ENCODE measurements around the gene TTLL5.

Gene TTLL5

GRCh38 chr14:75934998-75935628 lies 274.1 kb downstream of the TTLL5 start:
- H3K4me1 Mint-ChIP-seq = no peaks in the 10 kb centered on the region
- H3K27ac Mint-ChIP-seq (ENCODE audit: low read depth) = no peak overlapping the region
- H3K4me3 Mint-ChIP-seq = no peak overlapping the region
- no peaks in the 10 kb centered on the region for H3K27me3 Mint-ChIP-seq
- H3K36me3 Mint-ChIP-seq (ENCODE audit: insufficient read depth) = peaks cover 2% of the 10 kb centered on the region
- no peaks in the 10 kb centered on the region for H3K9me3 Mint-ChIP-seq
- no peak for DNase-seq (ENCODE audit: low spot score in 2 of 2)
- no peak for ATAC-seq (replicated peaks; ENCODE audit: extremely low read depth, poor library complexity, severe bottlenecking)

- Mint-ChIP-seq H3K4me3 (no peak overlapping the region), H3K9me3 (no peaks in the 10 kb centered on the region), H3K27me3 (no peaks in the 10 kb centered on the region)
These were observed 278.2 kb downstream of the TTLL5 start for GRCh38 chr14:75939200-75939599.

GRCh38 chr14:75941030-75941429 lies 280.0 kb downstream of the TTLL5 start:
- no peak overlapping the region for H3K27ac Mint-ChIP-seq (ENCODE audit: low read depth)
- DNase-seq (ENCODE audit: low spot score in 2 of 2) (no peak), ATAC-seq (replicated peaks; ENCODE audit: extremely low read depth, poor library complexity, severe bottlenecking) (no peak)
- H3K36me3 Mint-ChIP-seq (ENCODE audit: insufficient read depth) = peaks cover 2% of the 10 kb centered on the region
- H3K4me3 Mint-ChIP-seq = no peak overlapping the region
- no peaks in the 10 kb centered on the region for H3K4me1 Mint-ChIP-seq
- no peaks in the 10 kb centered on the region for H3K9me3 Mint-ChIP-seq
- no peaks in the 10 kb centered on the region for H3K27me3 Mint-ChIP-seq

More at GRCh38 chr14:75939200-75939599, 278.2 kb downstream of the TTLL5 start:
- no peaks in the 10 kb centered on the region for H3K4me1 Mint-ChIP-seq
- H3K27ac Mint-ChIP-seq (ENCODE audit: low read depth) = no peak overlapping the region
- DNase-seq (ENCODE audit: low spot score in 2 of 2) (no peak), ATAC-seq (replicated peaks; ENCODE audit: extremely low read depth, poor library complexity, severe bottlenecking) (no peak)
- H3K36me3 Mint-ChIP-seq (ENCODE audit: insufficient read depth) = peaks cover 2% of the 10 kb centered on the region

DNA sequence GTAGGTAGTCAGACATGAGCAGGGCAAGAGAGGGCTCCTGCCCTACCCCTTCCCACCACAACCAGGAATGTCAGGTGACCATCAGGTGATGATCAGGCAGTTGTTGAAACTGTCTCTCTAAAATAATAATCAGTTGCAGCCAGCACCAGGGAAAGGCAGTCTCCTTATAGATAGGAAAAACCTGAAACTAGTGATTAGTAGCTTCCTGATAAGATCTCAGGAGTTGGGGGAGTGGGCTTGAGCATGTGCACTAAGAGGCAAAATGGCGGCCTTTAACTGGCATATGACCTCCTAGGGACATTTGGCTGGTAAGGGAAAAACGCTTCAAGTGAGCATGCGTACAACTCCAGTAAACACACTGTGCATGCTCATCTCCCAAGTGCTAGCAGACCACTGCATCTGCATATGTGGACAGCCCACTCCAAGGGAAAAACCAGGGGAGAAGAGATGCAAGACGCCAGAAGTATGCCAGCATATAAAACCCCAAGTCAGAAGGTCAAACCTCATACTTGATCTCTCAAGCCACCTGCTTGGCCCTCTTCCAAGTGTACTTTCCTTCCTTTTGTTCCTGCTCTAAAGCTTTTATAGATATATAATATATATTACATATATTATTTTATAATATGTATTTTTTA lies 283.7 kb downstream of the TTLL5 start:
- no peak overlapping the region for H3K4me3 Mint-ChIP-seq
- H3K27me3 Mint-ChIP-seq = no peaks in the 10 kb centered on the region
- DNase-seq (ENCODE audit: low spot score in 2 of 2) = no peak
- H3K36me3 Mint-ChIP-seq (ENCODE audit: insufficient read depth) = no peaks in the 10 kb centered on the region
- H3K27ac Mint-ChIP-seq (ENCODE audit: low read depth) = no peak overlapping the region
- no peaks in the 10 kb centered on the region for H3K9me3 Mint-ChIP-seq
- no peaks in the 10 kb centered on the region for H3K4me1 Mint-ChIP-seq
- no peak for ATAC-seq (replicated peaks; ENCODE audit: extremely low read depth, poor library complexity, severe bottlenecking)

- Mint-ChIP-seq H3K36me3 (ENCODE audit: insufficient read depth) (no peaks in the 10 kb centered on the region), H3K4me1 (no peaks in the 10 kb centered on the region), H3K27me3 (no peaks in the 10 kb centered on the region), H3K9me3 (no peaks in the 10 kb centered on the region), H3K27ac (ENCODE audit: low read depth) (no peak overlapping the region), H3K4me3 (no peak overlapping the region)
- DNase-seq (ENCODE audit: low spot score in 2 of 2) = no peak
- no peak for ATAC-seq (replicated peaks; ENCODE audit: extremely low read depth, poor library complexity, severe bottlenecking)
These were observed 285.7 kb downstream of the TTLL5 start for GRCh38 chr14:75946785-75947184.

GRCh38 chr14:75952489-75952888 lies 291.4 kb downstream of the TTLL5 start:
- ATAC-seq (replicated peaks; ENCODE audit: extremely low read depth, poor library complexity, severe bottlenecking) (no peak), DNase-seq (ENCODE audit: low spot score in 2 of 2) (no peak)
- no peak overlapping the region for H3K27ac Mint-ChIP-seq (ENCODE audit: low read depth)
- H3K9me3 Mint-ChIP-seq = no peaks in the 10 kb centered on the region
- H3K27me3 Mint-ChIP-seq = no peaks in the 10 kb centered on the region
- H3K36me3 Mint-ChIP-seq (ENCODE audit: insufficient read depth) = no peaks in the 10 kb centered on the region
- H3K4me3 Mint-ChIP-seq = no peak overlapping the region
- no peaks in the 10 kb centered on the region for H3K4me1 Mint-ChIP-seq

DNA sequence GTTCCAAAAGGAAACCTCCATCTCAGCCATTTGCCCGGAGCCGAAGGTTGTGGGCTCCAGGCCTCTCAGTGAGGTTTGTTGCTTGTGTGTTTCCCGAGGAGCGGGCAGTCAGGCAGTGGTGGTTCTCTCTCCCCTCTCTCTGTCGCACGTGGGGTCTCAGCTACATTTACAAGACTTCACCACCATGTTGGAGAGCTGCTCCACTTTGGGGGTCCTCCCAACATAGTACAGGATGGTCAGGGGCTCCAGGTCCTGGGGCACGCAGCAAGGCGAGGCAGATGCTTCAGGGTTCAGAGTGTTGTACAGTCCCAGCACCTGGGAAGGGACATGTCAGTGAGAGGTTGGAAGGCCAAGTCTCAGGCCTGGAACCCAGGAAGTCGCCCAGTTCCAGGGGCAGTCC lies 298.0 kb downstream of the TTLL5 start:
- H3K27me3 Mint-ChIP-seq = no peaks in the 10 kb centered on the region
- no peaks in the 10 kb centered on the region for H3K9me3 Mint-ChIP-seq
- DNase-seq (ENCODE audit: low spot score in 2 of 2) (no peak), ATAC-seq (replicated peaks; ENCODE audit: extremely low read depth, poor library complexity, severe bottlenecking) (no peak)
- H3K4me3 Mint-ChIP-seq = no peak overlapping the region
- no peaks in the 10 kb centered on the region for H3K4me1 Mint-ChIP-seq
- H3K36me3 Mint-ChIP-seq (ENCODE audit: insufficient read depth) = peaks cover 3% of the 10 kb centered on the region
- no peak overlapping the region for H3K27ac Mint-ChIP-seq (ENCODE audit: low read depth)

DNA sequence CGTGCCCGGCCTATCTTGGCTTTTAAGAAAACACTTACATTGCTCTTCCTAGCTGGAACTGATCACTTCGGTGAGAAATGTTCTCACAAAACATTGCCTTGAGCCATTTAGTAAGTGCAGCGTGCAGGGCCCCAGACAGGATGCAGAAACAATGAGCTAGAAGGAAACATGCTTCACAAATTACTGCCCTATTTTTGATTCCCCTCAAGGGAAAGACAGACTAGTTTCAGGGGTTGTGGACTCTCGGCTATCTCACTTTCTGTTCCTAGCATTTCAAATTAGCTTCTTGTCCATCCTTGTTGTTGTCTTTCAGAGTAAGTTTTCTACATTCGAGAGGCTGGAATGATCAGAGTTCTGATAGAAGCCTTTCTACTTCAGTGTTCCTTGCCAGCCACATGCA lies 299.2 kb downstream of the TTLL5 start:
- DNase-seq (ENCODE audit: low spot score in 2 of 2) (no peak), ATAC-seq (replicated peaks; ENCODE audit: extremely low read depth, poor library complexity, severe bottlenecking) (no peak)
- Mint-ChIP-seq H3K9me3 (no peaks in the 10 kb centered on the region), H3K4me3 (no peak overlapping the region), H3K36me3 (ENCODE audit: insufficient read depth) (peaks cover 3% of the 10 kb centered on the region), H3K27ac (ENCODE audit: low read depth) (no peak overlapping the region), H3K27me3 (no peaks in the 10 kb centered on the region), H3K4me1 (no peaks in the 10 kb centered on the region)

DNA sequence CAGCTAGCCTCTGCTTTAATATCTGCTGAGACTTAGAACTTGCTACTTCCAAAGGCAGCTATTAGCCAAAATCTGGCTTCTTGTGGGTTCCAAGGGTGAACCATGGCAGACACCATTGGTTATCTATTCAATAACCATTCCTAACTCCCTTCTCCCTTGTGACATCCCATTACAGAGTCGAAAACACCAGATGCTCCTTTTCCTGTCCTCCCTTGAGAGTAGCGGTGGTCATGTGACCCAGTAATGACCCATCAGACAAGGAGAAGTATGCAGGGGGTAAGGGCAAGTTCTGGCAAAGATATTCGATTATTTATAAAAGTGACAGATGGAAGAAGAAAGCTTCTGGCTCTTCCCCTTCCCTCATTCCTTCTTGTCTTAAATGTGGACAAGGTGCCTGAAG lies 300.6 kb downstream of the TTLL5 start:
- H3K27ac Mint-ChIP-seq (ENCODE audit: low read depth) = no peak overlapping the region
- no peaks in the 10 kb centered on the region for H3K27me3 Mint-ChIP-seq
- H3K4me1 Mint-ChIP-seq = no peaks in the 10 kb centered on the region
- no peaks in the 10 kb centered on the region for H3K9me3 Mint-ChIP-seq
- DNase-seq (ENCODE audit: low spot score in 2 of 2) (no peak), ATAC-seq (replicated peaks; ENCODE audit: extremely low read depth, poor library complexity, severe bottlenecking) (no peak)
- peaks cover 3% of the 10 kb centered on the region for H3K36me3 Mint-ChIP-seq (ENCODE audit: insufficient read depth)
- no peak overlapping the region for H3K4me3 Mint-ChIP-seq

DNA sequence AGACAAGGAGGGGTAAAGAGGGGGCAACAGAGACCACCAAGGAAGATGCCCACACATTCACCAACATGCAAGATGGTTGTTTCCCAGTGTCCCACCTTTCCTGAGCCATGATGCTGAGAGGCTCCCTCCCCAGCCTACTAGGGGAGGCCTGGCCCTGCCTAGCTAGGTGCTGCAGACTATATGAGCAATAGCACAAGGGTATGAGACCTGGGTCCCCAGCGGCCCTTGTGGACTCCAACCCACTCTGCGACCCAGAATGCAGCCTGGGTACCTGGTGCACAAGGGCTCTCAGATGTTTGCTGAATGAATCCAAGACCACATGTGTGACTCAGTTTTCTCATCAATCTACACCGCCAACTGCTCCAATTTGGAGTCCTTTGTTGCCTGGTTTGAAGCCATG lies 306.8 kb downstream of the TTLL5 start:
- H3K9me3 Mint-ChIP-seq = no peaks in the 10 kb centered on the region
- ATAC-seq (replicated peaks; ENCODE audit: extremely low read depth, poor library complexity, severe bottlenecking) = no peak
- no peak overlapping the region for H3K4me3 Mint-ChIP-seq
- no peaks in the 10 kb centered on the region for H3K27me3 Mint-ChIP-seq
- no peaks in the 10 kb centered on the region for H3K4me1 Mint-ChIP-seq
- H3K27ac Mint-ChIP-seq (ENCODE audit: low read depth) = no peak overlapping the region
- no peaks in the 10 kb centered on the region for H3K36me3 Mint-ChIP-seq (ENCODE audit: insufficient read depth)
- no peak for DNase-seq (ENCODE audit: low spot score in 2 of 2)

GRCh38 chr14:75968456-75968855 lies 307.4 kb downstream of the TTLL5 start:
- no peaks in the 10 kb centered on the region for H3K4me1 Mint-ChIP-seq
- no peak for DNase-seq (ENCODE audit: low spot score in 2 of 2)
- no peaks in the 10 kb centered on the region for H3K27me3 Mint-ChIP-seq
- no peaks in the 10 kb centered on the region for H3K9me3 Mint-ChIP-seq
- no peaks in the 10 kb centered on the region for H3K36me3 Mint-ChIP-seq (ENCODE audit: insufficient read depth)
- H3K27ac Mint-ChIP-seq (ENCODE audit: low read depth) = no peak overlapping the region
- no peak overlapping the region for H3K4me3 Mint-ChIP-seq
- no peak for ATAC-seq (replicated peaks; ENCODE audit: extremely low read depth, poor library complexity, severe bottlenecking)

DNA sequence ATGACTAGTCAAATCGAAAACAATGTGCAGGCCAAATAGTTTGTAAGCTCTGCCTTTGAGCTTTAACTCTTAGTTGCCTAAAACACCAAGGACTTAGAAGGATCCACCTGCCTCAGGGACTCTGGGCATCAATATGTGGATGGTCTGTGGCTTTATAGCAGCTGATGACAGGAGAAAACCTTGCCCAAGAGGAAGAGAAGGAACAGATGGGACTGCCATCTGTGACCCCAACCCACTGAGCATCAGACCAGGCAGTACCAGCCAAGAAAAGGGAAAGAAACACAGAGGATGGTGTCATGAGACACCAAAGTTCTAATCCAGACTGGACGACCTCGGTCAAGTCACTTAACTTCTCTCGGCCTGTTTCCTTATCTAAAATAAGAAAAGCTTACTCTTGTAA lies 308.1 kb downstream of the TTLL5 start:
- Mint-ChIP-seq H3K27ac (ENCODE audit: low read depth) (no peak overlapping the region), H3K4me1 (no peaks in the 10 kb centered on the region), H3K4me3 (no peak overlapping the region), H3K9me3 (no peaks in the 10 kb centered on the region), H3K27me3 (no peaks in the 10 kb centered on the region), H3K36me3 (ENCODE audit: insufficient read depth) (no peaks in the 10 kb centered on the region)
- DNase-seq (ENCODE audit: low spot score in 2 of 2) (no peak), ATAC-seq (replicated peaks; ENCODE audit: extremely low read depth, poor library complexity, severe bottlenecking) (no peak)

GRCh38 chr14:75969891-75970290 lies 308.8 kb downstream of the TTLL5 start:
- Mint-ChIP-seq H3K36me3 (ENCODE audit: insufficient read depth) (no peaks in the 10 kb centered on the region), H3K27ac (ENCODE audit: low read depth) (no peak overlapping the region), H3K4me3 (no peak overlapping the region), H3K4me1 (no peaks in the 10 kb centered on the region), H3K27me3 (no peaks in the 10 kb centered on the region), H3K9me3 (no peaks in the 10 kb centered on the region)
- ATAC-seq (replicated peaks; ENCODE audit: extremely low read depth, poor library complexity, severe bottlenecking) = no peak
- DNase-seq (ENCODE audit: low spot score in 2 of 2) = no peak
